HG02943 (cell line): ENCODE results near the gene SREBF2.

Experiments used
- ATAC-seq: cut with Tn5 transposase; IDR thresholded peaks from one replicate; pipeline ENCODE4 v1.9.1; 2021; ENCODE audit warnings: mild to moderate bottlenecking, low read depth, moderate library complexity; ENCODE audit not compliant: unreplicated experiment

SREBF2 gene

DNA sequence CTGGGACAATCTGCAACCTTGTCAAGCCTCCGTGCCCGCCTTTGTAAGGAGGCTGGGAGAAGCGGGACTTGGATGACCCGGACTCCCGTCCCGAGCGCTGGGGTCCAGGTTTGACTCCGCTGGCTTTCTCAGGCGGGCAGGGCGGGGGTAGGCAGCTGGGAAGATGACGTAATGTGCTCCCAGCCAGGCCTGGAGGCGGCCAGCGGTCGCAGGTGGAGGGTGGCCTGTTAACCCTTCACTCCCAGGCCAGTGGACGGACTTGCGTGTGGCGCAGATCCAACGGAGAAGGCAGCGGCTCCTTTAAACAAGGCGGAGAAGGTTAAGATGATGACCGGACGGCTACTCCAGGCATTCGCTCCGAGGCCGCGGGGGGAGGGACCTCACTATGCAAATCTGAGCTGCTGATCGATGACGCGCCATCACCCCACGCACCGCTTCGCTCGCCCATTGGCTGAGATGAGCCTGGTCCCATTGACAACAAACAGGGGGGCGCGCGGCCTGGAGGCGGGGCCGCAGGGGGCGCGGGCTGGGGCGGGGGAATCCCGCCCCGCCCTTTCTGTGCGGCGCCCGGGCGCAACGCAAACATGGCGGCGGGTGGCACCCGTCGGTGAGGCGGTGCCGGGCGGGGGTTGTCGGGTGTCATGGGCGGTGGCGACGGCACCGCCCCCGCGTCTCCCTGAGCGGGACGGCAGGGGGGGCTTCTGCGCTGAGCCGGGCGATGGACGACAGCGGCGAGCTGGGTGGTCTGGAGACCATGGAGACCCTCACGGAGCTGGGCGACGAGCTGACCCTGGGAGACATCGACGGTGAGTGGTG lies at the start of gene SREBF2:
Gene SREBF2, plus strand, starts transcription at position 553 of the 816 bp plus-strand sequence. Its CDS starts 166 bp downstream, at position 719.
- peak; percentile 81 for ATAC-seq

DNA sequence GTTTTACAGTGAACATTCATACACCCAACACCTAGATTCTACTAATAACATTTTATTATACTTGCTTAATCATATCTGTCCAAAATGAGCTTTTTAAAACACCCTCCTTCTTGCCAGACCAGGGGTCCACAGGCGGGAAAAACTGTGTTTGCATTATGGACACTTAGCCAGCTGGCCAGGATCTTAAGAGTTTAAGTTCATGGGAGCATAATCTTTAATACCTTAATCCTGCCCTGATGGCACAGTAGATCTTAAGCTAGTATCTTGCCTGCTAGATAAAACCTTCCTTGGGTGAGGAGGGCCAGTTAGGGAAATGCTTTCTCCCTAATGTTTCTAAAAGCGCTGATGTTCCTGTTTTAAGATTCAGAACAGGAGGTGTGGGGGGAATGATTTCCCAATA lies 45.6 kb upstream of the SREBF2 start:
- ATAC-seq = no peak

DNA sequence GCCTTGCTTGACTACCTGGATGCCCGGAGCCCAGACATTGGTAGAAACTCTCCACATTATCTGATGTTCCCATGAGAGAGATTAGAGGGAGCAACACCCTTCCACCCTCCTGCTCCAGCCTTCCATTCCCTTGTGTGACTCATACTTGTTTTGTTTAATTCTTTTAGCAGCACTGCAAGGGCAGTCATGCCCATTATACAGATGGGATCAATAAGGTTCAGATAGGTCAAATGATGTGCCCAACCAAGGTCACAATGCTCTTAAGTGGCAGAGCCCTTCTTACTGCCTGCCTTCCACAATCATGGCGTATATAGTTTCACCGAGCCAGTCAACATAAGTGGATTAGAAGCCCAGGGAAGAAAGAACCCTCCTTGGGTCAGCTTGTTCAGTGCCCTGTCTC lies 39.0 kb upstream of the SREBF2 start:
- ATAC-seq = no peak

DNA sequence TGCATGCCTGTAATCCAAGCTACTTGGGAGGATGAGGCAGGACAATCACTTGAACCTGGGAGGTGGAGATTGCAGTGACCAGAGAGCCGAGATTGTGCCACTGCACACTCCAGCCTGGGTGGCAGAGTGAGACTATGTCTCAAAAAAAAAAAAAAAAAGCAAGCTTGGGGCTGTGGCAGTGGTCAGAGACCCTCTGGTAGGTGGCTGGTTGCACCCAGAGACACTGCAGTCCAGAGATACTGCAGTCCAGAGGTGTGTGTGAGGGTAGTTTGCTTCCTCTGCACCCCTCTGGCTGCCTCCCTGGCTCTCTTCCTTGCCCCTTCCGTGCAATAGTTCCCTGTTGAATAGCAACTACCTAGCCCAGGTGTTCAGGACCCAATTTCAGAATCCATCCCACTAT lies 34.2 kb upstream of the SREBF2 start:
- ATAC-seq = no peak

DNA sequence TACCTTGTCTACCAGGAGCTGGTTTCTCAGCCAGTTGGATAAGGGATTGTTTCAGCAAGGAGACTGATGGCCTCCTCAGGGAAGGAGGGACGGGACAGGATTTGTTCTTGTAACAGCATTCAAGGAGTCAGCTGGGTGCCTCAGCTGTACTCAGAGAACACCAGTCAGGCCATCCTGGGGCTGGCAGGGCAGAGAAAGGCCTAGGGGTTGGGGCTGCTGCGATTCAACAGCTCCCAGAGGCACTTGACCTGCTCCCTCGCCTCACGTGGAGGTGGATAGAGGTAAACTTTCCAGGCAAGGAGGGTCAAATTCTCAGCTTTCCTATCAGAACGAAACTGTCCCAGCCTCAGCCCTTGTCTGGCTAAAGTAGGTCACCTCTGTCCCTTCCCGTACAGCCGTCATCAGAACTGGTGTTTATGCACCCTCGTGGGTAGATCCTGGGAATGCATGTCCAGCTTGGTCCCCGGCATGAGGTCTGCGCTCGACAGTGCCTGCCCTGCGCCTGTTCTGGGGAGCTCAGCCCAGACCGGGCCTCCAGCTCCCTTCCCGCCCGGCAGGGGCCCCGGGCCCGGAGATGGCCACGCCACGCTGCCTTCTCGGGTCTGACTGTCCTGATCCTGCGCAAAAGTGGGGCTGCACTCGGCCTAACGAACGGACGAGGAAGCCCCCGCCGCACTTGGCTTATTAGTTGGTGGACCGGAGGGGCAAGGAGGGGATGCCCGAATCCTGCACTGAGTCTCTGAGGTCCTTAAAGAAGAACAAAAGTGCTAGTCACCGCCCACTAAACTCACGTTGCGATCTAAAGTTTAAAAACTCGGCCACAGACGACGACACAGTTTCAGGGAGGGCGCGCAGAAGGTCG lies 33.2 kb upstream of the SREBF2 start:
- ATAC-seq = peak; percentile 32

DNA sequence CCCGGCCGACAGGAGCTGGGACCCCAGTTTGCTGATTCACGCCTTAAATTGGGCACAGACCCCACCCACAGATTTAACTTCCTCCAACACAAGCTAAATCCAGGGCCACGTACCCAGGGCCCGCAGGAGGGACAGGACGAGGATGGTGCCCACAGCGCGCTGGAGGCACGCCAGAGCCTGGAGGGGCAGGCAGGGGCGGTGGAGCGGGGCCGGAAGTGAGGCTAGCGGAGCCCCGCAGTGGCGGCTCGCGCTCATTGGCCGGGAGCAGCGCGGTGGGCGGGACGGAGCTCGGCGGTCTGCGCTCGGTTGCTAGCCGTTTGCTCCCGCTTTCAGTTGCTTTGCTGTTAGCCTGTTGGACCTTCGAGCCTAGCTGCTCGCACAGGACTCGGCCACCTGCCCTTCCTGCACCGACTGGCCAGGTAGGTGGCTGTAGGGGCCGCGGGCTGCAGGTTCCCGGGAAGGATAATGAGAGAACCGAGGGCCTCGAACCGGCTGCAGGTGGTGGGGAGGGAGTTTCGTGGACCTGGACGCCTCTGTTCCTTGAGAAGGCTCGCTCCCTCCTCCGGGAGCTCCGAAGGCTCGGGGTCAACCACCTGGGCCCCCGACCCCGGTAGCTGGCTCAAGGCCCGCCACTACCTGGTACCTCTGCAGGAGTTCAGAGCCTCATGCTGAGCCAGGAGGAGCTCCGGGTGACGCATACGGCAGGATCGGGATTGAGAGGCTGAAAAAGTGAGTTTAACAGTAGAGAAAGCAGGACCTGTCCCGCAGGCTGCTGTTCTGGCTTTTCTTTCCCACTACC lies 32.4 kb upstream of the SREBF2 start, which contains the start of gene CCDC134:
Gene CCDC134, plus strand, starts transcription at position 332 of the 799 bp plus-strand sequence. CDS start 8,212 bp downstream, outside the sequence.
- peak; percentile 85 for ATAC-seq

DNA sequence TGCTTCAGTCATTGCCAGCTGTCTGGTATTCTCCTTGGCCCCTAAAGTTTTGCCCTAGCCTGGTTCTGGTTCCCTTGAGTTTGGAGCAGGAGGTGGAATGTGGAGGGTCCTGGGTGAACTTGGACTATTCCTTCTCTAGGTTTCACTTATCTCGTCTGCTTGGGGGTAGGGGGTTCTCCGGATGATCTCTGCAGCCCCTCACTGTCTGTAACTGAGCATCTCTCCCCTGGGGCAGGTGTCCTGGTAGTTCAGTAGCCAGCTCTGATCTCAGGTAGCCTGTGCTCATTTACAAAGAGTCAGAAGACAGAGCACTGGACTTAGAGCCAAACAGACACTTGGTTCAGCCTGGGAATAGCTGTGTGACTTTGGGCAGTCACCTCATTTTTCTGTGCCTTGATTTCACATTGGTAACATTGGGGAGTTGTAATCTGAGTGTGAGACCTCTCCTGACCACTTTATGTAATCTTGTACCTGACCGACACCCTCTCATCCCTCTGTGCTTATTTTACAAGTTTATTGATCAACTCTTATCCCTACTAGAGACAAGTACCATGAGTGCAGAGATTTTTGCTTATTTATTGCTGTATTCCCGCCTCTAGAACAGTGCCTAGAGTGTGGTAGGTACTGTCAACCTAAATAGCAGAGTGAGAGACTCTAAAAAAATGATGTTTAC lies 31.6 kb upstream of the SREBF2 start:
- no peak for ATAC-seq

DNA sequence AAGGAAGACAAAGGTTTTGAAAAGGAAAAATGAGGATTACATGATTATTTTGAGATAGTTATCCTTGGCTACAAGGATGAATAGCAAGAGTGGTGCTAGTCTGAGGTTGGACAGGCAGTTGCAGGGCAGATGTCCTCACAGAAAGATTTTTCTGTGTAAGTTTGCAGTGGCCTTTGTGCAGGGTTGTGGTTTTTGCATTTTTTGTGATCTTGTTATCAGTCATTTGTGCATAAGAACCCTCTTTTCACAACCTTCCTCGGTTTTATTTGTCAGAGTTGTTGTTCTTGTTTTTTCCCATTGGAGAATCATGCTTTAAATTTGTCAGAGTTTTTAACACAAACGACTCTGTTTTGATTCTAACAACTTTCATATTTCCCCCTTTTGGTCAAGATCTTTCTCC lies 31.0 kb upstream of the SREBF2 start:
- no peak for ATAC-seq

DNA sequence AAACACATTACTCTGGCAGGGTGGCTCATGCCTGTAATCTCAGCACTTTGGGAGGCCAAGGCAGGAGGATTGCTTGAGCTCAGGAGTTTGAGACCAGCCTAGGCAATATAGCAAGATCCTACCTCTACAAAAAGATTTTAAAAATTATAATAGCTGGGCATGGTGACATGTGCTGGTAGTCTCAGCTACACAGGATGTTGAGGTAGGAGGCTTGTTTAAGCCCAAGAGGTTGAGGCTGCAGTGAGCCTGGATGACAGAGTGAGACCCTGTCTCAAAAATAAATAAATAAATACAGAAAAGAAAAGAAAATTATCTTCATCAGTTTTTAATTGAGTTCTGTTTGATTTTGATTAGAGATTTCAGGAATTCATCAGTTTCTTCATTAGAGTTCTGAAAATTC lies 27.3 kb upstream of the SREBF2 start:
- no peak for ATAC-seq

DNA sequence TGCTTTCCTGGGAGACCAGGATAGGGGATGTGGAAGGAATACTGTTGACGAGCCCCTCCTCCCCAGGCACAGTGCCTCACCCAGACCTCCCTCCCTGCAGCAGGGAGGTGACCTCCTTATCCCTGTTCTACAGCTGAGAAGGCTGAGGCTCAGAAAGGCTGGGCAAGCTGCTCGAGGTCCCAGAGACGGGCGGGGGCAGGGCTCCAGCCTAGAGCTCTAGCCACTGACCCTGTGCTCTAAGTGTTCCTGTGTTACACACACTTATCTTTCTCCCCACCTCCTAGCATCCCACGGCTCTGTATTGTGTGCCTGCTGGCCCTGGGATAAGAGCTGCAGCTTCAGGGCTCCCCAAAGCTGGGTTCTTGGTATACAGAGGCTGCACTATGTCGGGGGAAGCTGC lies 24.5 kb upstream of the SREBF2 start:
- ATAC-seq = no peak

DNA sequence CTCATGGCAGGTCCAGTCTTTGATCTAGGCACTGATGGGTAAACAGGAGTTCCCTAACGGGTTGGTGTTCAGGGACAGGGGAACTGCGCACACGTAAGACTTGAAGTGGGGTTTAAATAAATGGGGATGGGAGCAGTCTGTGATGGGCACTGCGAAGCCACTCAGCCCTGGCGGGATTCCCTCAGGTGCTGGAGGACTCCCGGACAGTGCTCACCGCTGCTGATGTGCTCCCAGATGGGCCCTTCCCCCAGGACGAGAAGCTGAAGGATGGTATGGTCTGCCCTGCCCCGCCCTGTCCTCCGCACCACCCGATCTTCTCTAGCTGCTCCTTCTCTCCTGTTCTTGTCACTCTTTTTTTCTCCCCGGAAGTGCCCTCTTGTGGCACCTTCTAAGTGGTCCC lies 22.9 kb upstream of the SREBF2 start:
- ATAC-seq = no peak

DNA sequence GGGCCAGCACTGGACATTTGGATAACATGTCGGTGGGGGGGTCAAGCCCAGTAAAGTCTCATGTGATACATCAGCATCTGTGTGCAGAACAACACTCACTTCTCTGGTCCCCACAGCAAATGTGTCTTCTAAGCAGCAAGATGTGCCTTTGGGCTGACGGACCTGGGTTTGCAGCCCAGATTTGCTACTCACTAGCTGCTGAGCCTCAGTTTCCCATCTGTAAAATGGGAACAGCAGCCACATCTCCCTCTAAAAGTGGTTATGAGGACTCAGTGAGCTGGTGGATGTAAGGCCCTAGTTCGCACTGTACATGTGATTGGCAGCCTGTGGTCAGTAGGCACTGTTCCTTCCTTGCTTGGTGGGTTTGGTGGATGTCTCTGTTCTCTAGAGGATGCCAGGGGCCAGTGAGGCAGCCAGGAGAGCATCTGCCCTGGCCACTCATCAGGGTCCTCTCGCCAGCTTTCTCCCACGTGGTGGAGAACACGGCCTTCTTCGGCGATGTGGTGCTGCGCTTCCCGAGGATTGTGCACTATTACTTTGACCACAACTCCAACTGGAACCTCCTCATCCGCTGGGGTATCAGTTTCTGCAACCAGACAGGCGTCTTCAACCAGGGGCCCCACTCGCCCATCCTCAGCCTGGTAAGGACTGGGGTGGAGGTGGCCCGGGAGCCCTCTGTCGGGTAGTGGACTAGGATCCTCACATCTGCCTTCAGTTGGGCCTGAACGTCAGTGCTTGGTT lies 19.9 kb upstream of the SREBF2 start:
- no peak for ATAC-seq

DNA sequence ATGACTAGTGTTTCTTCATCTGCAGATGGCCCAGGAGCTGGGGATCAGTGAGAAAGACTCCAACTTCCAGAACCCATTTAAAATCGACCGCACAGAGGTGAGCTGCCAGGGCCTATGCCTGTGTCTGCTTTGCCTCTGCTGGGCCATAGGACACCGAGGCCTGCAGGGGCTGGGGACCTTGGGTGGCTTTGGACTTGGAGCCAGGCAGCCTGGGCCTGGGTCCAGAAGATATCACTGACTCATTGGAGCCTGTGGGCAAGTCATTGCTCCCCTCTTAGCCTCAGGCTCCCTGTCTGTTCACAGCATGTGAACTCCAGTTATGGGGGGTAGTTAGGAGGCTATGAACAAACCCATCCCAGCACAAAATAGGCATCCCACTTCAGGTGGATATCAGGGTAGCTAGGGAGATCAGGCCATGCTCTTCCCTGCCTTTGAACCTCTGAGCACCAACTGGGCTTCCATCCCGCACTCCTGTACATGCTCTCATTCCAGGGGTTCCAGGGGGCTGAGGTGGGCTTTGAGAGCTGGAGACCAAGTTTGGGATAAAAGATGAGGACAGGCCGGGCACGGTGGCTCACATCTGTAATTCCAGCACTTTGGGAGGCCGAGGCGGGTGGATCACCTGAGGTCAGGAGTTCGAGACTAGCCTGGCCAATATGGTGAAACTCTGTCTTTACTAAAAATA lies 19.0 kb upstream of the SREBF2 start:
- no peak for ATAC-seq

DNA sequence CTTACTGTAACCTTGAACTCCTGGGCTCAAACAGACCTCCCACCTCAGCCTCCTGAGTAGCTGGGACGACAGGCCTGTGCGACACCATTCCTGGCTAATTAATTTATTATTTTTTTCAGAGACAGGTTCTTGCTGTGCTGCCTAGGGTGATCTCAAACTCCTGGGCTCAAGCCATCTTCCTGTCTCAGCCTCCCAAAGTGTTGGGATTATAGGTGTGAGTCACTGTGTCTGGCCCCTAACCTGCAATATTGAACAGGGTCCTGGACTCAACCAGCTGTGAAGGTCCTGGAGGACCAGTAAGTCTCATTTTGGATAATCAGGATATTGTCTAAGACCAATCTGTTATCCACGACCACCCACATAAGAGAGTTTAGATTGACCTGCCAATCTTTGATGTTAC lies 17.2 kb upstream of the SREBF2 start:
- ATAC-seq = no peak

DNA sequence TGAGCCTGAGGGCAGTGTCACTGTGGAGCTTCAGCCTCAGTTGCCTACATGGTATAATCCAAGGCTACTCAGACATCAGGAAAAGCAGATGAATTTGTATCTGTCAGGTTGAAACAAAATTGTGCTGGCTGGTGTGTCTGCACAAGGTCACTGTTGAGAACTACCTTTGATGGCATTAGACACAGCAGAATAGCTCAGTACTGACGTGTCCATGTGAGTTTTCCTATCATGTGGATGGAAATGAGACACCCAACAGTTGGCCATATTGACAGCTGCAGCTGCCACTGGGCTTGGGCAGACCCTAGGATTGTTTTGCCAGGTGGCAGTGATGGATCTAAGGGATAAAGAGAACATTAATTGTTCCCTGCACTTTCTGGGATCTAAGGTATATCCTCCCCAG lies 16.7 kb upstream of the SREBF2 start:
- ATAC-seq = no peak

DNA sequence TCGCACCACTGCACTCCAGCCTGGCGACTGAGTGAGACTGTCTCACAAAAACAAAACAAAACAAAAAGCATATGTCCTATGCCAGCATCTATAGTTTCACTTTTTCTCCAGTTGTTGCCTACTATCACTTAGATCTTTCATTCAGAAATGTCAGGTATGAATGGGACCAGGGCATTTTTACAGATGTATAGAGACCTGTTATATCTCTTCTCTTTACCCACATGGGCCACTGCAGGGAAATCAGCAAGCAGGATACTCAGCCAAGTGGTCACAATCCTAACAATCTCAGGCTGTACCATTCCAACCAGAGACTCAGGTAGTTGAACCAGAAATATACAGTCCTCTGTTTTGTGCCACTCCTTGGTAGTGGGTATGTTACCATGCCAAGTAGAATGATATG lies 16.0 kb upstream of the SREBF2 start:
- ATAC-seq = no peak

DNA sequence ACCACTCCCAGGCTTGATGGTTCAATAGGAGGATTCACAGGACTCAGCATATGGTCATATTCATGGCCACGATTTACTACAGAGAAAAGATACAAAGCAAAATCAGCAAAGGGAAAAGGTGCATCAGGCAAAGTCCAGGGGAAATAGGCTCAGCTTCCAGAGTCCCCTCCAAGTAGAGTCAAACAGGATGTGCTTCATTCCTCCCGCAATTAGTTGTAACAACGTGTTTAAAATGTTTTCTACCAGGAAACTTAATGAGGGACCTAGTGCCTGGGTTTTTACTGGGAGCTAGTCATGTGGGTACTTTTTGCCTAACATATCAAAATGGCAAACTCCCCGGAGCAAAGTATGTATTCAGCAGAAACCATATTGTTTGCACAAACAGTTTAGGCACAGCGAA lies 14.9 kb upstream of the SREBF2 start:
- no peak for ATAC-seq

DNA sequence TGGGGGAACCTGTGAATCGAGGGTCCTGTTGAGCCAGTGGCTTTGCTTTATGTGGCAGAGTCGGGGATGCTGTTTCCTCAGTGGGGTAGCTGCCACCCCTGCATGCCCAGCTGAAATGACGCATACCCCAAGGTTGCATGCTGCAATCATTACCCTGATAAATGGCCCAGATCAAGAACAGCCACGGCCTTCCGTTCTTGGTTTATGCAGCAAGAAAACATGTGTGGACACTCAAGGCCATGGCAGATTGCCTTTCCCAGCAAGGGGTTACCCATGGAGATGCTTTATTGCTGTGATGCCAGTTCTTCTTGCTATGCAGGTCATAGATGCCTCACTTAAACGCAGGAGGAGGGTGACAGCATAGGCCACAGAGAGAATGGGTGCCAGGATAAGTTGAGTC lies 14.3 kb upstream of the SREBF2 start:
- ATAC-seq = no peak

DNA sequence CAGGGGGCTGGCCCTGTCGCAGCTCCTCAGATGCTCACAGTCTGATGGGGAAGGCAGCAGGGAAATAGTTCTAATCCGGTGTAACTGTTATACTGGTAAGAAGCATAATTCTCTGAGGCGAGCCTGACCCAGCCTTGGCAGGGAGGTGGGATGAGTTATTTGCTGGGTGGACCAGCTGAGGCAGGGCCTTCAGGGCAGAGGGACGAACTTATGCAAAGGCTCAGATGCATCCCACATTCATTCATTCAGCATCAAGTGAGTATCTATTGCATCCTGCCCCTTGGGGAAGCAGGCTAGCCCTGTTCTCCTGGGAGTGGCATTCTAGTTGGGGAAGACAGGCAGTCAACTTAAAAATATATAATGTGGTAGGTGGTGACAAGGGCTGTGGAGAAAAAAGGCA lies 13.6 kb upstream of the SREBF2 start:
- ATAC-seq = no peak
